ENCODE results near the gene TLE7.

The TLE7 gene

DNA sequence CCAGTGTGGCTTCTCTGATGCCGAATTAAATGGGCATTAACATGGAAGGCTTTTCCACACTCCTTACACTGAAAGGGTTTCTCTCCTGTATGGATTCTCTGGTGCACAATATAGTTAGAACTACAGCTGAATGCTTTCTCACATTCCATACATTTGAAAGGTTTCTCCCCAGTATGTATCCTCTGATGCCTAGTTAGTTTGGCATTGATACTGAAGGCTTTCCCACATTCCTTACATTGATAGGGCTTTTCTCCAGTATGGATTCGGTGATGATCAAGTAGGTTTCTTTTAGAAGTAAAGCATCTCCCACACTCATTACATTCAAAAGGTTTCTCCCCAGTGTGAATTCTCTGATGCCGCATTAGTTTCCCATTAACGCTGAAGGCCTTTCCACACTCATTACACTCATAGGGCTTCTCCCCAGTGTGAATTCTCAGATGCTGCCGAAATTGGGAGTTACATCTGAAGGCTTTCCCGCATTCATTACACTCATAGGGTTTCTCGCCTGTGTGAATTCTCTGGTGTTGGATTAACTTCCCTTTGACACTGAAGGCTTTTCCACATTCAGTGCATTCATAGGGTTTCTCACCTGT is 6.5 kb upstream of the TLE7 start:
- DNase-seq = no peak

DNA sequence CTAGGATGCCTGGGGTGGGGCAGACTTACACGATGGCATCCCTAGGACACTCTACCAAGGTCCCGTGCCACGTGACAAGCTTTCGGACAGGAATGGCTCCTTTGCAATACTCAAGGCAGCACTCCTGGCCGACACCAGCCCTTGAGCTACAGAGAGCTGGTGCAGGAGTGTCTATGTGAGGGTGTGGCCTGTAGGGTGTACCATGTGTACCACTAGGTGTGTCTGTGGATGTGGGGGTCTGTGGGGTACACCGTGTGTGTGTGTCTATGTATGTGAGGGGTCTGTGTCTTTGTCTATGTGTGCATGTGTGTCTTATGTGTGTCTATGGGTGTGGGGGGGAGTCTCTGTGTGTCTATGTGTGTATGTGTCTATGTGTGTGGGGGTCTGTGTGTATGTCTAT is 1.9 kb upstream of the TLE7 start:
- no peak for DNase-seq

DNA sequence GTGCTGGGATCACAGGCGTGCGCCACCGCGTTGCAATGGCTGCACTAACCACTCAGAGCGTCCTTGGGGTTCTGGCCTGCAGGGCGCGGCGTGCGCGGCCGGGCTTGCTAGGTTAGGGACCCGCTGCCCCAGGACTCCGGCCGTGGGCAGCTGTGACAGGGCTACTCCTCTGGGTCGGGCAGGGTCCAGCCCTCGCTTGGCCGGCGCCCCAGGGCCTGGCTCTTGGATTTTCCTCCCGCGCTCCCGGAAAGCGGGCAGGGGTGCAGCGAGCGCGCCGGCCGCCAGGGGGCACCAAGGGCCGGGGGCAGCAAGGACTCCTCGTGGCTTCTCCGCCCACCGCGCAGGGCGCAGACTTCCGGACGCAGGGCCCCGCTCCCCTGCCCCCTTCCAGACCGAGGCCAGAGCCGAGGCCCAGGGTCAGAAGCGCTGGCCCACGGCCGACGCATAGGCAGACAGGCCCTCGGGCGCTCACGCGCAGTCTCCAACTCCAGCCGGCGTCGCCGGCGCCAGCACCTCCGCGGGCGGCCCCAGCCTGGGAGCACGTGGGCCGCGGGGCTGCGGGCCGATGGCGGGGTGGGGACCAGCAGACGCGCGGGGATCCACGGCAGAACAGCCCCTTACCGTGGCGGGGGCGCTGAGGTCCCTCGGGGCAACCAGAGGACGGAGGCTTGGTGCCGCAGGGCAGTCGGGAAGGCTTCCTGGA is 355 bp downstream of the TLE7 start:
- no peak for DNase-seq

DNA sequence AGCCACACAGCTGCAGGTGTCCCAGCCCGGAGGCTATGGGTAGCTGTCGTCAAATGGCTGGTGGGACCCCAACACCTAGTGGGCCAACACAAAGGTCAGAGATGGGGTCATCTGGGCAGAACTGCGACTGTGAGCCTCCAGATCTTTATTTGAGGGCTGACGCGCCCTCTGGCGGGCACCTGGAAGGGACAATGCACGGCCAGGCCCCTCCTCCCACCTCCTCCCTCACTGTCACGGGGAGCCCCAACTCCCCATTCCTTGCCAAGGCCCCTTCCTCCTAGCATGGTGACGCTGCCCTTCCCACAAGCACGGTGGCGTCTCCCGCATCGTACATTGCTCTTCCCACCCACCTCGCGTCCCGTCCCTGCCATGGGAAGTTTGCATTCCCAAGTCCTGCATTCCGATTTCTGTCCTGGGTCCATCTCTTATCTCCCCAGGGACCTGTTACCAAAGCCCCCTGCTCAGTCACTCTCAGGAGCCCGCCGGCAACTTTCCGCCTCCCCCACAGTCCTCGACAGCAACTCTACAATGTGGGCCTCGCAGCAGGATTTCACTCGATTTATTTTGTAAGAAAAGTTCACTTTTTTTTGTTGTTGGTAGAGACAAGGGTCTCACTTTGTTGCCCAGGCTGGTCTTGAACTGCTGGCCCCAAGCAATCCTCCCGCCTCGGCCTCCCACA is 1.0 kb downstream of the TLE7 start:
- no peak for DNase-seq

DNA sequence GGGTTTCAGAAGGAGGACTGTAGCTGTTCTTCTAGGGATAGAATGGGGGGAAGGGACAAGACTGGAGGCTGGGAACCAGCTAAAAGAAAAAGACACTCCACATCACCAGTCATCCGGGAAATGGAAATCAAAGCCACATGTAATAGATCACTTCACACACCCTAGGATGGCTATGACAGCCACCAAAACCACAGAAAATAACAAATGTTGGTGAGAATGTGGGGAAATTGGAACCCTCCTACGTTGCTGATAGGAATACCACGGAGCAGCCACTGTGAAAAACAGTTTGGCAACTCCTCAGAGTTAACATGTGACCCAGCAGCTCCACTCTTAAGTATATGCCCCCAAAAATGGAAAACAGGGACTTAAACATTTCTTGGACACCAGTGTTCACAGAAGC is 2.3 kb downstream of the TLE7 start:
- DNase-seq = no peak

DNA sequence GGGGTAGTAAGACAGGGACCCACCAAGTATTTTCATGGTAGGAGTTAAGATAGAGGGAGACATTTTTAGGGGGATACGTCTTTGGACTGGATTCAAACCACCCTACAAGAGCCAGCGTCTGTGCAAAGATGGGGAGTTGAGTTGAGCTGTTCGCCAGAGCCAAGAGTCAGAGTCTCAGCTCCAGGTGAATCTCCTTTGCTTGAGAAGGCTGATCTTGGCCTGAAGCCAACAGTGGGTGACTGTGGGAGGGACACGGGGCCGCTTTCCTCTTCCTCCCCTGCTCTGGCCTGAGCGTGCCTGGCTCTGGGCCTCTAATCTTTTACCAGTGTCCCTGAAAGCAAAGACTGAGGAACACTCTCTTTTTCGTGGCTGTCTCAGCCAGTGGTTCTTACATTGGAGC is 5.4 kb downstream of the TLE7 start:
- no peak for DNase-seq

DNA sequence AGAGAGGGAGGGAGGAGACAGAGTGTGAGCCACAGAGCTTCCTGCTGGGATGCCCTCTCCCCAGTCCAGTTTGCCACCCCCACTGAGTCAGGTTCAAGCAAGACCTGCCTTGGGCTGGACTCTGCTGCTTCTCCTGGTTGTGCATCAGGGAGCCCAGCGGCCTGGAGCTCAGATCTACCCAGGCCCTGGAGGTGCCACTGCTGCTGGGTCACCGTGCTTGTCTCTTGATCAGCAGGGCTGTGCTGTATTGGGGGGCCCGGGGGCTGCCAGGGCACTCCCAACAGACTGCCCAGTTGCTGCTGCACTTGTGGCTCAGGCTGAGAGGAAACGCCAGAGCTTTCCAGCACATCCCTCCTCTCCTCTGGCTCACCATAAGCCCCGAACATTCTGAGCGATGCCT is 8.9 kb downstream of the TLE7 start:
- no peak for DNase-seq

DNA sequence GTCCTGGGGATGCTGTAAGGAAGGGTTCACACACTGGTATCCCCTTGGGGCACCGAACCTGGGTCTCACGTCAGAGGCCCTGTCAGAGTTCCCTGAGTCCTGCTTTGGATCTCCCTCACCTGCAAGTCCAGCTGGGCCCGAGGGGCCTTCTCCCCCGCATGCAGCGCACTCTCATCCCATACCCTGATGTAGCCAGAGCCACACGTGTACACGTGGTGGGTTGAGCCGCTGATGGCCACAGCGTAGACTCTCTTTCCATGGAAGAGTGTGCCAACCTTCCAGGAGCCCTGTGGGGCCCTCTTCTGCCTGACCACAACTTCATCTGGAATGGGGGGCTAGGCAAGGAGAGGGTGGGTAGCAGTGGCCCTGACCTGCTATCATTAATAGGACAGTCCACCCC is 9.9 kb downstream of the TLE7 start:
- no peak for DNase-seq

DNA sequence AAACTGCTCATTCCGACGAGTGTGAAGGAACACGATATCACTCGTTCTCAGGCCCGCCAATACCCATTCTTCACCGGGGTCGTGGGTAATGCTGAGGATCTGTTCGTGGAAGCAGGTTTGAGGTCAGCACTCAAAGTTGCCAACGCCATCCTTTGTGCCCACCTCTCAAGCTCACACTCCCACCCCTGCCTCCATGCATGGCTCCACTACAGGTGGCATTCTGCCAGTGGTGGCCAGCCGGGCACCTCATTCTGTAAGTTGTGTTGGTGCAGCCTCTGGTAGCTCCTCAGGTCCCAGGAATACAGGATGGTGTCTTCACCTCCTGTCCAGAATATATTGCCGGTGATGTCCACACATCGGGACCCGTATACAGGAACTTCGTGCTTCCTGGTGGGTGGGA is 10.7 kb downstream of the TLE7 start:
- DNase-seq = no peak

DNA sequence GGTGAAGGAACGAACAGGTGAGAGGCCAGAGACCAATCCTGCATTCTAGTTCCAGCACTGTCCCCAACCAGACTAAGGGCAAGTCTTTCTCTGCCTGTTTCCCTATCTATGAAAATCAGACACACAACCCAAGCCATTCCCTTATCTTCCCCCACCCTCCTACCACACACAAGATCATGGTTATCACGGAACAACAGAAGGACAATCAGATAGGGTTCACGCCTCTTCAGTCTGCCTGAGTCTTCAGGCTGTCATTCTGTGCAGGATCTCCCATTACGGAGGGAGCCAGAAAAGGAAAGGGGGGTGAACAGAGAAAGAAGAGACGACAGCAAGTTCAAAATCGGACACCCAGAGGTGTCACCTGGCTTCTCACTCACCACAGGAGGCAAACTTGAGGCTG is 11.1 kb downstream of the TLE7 start:
- DNase-seq = no peak

DNA sequence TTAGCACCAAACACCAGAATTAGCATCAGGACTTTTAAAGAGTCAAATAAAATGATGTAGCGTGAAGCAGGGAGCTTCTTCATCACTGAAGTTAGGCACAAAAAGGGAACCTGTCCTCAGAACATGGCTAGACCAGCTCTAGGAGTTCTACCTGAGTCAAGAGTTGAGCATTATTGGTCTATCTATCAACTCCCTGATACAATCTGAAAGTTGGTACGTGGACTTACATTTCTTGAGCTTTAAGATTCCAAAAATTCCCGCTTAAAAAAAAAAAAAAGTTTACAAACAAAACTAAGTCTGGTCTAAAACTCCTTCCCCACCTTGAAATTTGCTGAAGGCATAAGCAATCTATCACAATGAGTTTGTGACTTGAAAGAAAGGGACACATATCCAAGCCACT is 12.3 kb downstream of the TLE7 start:
- no peak for DNase-seq

DNA sequence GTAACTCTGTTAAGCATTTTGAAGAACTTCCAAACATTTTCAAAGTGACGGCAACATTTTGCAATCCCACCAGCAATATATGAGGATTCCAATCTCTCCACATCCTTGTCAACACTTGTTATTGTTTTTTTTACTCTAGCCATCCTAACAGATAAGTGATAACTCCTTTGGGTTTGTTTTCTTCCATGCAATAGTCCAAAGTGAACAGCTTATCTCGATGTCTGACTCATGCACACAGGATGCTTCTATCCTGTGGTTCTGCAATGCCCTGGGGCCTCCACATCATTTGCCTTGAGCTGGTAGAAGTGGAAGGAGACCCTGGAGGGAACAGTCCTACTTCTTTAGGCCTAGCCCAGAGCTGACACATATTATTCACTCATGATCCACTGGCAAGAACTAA is 13.0 kb downstream of the TLE7 start:
- no peak for DNase-seq

DNA sequence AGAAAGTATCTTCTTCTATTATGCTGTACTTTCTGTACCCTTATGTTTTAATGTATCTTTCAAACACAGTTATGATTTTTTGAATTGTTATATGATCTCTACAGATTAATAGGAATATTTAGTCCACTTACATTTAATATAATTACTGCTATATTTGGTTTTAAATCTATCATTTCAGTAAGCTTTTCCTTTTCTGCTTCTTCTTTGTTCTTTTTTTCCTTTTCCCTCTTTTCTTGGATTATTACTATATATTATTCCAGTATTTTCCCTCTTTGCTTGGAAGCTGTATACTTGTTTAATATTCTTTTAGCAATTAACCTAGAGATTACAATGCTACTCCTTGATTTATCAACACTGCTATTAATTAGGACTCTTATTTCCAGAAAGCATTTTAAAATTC is 13.5 kb downstream of the TLE7 start:
- no peak for DNase-seq

DNA sequence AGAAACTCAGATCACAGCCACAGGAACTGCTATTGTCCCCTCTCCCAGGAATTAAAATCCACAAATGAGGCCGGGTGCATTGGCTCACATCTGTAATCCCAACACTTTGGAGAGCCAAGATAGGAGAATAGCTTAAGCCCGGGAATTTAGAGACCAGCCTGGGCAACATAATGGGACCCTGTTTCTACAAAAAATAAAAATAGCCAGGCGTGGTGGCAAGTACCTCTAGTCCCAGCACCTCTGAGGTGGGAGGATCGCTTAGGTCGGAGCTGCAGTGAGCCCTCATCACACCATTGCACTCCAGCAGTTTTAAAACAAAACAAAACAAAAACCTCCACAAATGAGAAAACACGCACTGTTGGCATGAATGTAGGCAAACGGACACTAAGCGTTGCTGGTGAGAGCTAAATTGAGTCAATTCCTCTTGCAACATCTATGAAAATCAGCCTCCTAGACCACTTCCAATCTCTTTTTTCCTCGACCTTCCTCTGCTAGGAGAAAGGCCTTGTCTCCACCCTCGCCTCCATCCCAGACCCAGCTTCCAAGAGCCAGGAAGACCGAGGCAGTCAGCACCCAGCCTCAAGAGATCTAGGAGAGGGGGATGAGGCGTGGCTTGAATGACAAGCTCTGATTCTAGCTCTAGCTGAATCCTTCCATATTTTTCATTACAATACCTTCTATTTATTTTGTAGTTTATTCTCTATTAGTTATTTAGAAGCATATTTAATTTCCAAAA is 14.8 kb downstream of the TLE7 start:
- DNase-seq = no peak

DNA sequence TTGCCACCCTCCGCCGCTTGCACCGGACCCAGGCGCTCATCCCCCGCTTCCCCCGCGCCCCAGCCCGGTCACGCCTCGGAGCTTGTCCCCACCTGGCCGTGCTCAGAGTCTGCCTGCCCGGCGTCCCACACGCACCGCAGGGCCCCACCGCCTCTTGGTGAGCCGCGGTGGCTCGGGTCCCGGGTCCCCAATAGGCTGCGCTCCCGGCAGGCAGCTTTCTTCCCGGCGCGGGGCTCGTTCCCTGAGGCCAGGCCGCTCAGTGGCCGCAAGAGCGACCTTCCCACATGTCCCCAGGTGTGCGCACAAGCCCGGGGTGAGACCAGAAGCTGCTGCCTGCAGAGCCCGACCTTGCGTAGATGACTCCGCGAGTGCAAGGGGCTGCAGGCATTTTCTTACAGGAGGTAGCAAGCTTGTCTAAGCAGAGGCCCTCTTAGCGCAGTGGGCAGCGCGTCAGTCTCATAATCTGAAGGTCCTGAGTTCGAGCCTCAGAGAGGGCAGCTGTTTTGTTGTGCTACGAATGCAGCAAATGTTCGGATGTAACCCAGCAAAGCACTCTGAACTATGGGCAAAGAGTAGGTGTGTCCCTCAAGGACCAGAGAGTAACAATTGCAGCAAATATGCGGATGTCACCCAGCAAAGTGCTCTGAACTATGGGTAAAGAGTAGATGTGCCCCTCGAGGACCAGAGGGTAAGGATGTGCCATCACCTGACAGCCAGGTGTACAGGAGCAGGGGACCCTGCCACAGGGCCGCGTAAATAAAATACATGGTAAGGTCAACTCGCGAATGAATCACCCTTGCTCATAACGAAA is 15.6 kb downstream of the TLE7 start:
- peak; percentile 84 for DNase-seq

DNA sequence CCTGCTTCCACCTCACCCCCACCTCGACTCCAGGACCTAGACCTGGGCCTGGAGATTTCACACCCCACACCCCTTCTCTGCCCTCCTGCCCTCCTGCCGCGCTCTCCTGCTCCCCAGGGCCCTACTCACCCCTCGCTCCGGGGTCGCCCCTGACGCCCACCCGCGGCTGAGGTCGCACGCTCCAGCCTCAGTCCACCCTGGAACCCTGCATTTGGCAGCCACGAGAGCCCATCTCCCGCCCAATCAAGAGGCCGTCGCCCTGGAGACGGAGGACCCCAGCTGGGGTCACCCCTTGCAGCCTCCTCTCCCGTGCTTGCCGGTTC is 16.1 kb downstream of the TLE7 start:
- DNase-seq = no peak

DNA sequence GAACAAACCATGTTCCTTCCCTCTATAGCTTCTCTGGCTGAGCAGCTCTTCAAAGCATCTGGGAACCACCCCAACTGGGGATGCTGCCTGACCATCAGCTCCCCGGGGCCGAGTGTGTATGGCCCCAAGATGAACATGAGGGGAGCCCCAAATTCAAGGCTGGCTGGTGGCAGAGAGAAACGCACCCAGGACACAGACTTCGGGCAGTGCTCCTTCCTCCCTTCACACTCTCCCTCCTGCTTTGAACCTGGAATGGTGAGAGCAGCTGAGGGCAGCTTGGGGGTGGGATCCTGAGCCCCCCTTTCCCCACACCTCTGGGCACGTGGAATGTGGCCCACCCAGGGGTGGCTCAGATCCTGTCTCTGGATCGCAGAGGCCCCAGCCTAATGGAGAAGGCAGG is 17.2 kb downstream of the TLE7 start:
- DNase-seq = no peak

DNA sequence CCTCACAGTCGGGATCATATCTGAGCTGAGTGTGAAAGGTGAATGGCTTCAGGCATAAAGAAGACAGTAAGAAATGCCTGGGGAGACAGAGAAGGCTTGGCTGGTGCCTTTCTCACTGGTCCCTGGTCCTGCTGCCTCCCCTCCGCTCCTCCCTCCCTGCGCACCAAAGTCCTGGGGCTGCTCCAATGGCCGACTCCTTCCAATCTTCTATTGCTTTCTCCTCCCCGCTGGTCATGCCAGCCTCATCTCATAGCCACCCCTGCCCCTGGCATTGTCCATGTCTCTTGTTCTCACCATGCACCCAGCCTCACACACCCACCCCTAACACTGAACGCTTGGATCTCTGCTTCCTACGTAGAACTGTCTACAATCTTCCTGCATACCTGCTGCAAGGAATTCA is 18.0 kb downstream of the TLE7 start:
- DNase-seq = no peak

DNA sequence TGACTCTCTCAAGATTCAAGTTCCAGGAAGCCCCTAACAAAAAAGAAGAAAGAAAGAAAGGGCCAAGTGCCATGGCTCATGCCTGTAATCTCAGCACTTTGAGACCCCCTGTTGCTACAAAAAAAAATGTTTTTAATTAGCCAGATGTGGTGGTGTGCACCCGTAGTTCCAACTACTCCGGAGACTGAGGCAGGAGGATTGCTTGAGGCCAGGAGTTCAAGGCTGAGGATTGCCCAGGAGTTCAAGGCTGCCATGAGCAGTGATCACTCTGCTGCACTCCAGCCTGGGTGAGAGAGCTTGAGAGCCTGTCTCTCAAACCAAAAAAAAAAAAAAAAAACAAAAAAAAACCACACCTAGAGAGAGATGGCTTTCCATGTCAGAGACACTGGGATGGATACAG is 18.8 kb downstream of the TLE7 start:
- no peak for DNase-seq

DNA sequence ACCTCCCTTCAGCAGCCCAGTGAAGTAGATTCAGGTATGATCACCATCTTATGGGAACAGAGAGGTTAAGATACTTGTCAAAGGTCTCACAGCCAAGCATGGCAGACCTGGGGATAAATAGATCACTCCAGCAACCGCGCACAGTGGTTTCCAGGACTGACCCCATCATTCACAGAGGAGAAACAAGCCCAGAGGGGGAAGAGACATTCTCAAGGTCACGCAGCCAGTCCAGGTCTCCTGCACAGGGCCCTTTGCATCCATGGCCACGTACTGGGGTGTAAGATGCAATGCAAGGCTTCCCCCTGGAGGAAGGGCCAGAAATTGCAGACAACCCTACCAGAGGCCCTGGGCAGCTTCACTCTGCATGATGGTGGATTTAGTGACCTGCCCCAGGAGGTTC is 19.9 kb downstream of the TLE7 start:
- no peak for DNase-seq

DNA sequence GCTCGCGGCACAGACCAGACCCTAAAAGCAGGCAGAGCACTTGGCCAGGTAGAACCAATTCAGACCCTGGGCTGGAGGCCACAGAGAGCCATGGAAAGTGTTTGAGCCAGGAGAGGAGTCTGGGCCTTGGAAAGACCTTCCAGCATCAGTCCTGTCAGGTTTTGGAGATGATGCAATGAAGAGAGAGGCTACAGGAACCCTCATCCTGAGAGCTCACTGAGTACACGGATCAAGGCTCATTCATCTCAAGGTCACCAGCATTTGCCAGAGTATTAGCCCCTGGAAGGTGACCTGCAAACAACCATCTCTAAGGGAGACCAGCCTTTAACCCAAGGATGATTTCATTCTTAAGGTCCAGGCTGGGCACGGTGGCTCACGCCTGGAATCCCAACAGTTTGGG is 27.8 kb downstream of the TLE7 start:
- no peak for DNase-seq

DNA sequence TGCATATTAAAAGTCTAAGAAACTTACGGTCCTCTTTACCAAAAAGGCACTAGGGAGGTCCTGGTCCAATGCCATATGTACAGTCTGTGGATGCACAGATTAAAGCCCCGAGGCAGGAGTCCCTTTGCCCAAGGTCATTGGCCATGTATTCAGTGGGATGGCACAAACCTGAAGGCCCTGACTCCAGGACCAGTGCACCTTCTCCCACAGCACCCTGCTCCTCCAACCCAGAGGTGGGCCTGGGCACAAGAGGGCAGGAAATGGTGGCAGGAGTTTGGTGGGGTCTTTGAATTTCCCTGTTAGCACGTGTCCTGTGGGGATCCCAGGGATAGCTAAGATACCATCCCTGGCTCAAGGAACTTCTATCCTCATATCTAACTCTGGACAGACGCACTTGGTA is 28.5 kb downstream of the TLE7 start:
- no peak for DNase-seq
